Adipocyte (in vitro differentiated cells): ENCODE measurements around the gene FZD1.

Experiments
- DNase-seq: peaks from one replicate; pipeline ENCODE4 v3.0.0-alpha.2; 2015; ENCODE audit warnings: low read depth
- H3K27me3 ChIP-seq: replicated peaks from 2 replicates; pipeline ENCODE4 v1.7.0; 2013; ENCODE audit warnings: mild to moderate bottlenecking, low read length, moderate library complexity; ENCODE audit not compliant: control insufficient read depth, insufficient read depth
- H3K36me3 ChIP-seq: 2 replicates; pipeline ENCODE4 v1.7.0; 2013; ENCODE audit warnings: low read length, mild to moderate bottlenecking, moderate library complexity; ENCODE audit not compliant: control insufficient read depth, insufficient read depth, severe bottlenecking
- H3K4me1 ChIP-seq: 2 replicates; pipeline ENCODE4 v1.7.0; 2013; ENCODE audit warnings: mild to moderate bottlenecking, low read length, moderate library complexity; ENCODE audit not compliant: control insufficient read depth, insufficient read depth
- H3K4me3 ChIP-seq: 2 replicates; pipeline ENCODE4 v1.7.0; 2013; ENCODE audit warnings: mild to moderate bottlenecking, low read length, moderate library complexity
- H3K9ac ChIP-seq: 2 replicates; pipeline ENCODE4 v1.7.0; 2013; ENCODE audit warnings: mild to moderate bottlenecking, low read length, moderate library complexity
- H3K9me3 ChIP-seq: 2 replicates; pipeline ENCODE4 v1.7.0; 2013; ENCODE audit warnings: mild to moderate bottlenecking, low read length, moderate library complexity; ENCODE audit not compliant: control insufficient read depth

Gene FZD1

DNA sequence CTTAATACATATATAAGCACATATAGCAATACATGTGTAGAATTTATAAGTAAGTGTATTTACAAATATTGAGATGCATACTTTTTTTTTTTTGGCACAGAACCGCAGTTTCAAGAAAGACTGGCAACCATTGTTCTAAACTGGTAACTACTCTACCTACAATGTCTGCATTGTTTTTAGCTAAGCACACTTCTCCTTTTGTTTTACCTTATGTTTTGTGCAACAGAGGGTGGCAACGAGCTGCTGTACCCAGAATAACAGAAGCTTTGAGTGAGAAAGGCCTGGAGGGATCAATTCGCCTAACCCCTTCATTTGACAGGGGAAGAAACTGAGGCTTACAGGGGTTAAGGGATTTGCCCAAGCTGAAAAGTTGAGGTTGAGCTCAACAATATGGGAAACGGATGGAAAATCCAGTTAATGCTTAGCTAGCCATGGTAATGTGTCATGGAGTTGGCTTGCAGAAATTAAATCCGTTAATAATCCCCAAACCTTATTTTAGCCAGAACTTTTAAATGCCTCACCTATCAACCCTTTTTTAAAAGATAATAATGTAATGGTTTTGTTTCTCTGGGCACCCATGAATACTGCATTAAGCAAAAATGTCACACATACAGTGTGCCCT is 25.5 kb downstream of the FZD1 start:
- H3K27me3 ChIP-seq = no peaks in the 10 kb centered on the region
- no peaks in the 10 kb centered on the region for H3K36me3 ChIP-seq
- no peak for DNase-seq
- no peak overlapping the region for H3K4me3 ChIP-seq
- peaks cover 21% of the 10 kb centered on the region for H3K4me1 ChIP-seq
- no peak overlapping the region for H3K9ac ChIP-seq
- no peaks in the 10 kb centered on the region for H3K9me3 ChIP-seq

DNA sequence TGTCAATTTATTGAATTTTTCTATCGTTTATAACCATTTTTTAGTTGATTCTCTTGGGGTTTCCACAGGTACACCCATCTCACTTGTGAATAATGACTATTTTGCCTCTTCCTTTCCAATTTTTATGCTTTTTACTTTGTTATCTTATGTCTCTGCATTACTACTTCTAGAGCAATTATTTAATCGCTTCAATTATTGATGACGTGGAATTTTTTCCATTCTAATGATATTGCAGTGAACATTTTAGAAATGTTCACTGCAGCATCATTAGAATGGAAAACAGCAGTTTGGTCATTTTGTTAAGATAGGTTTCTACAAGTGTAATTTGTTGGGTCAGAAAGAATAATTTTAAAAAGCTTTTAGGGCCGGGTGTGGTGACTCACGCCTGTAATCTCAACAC is 27.1 kb downstream of the FZD1 start:
- Histone ChIP-seq H3K27me3 (no peaks in the 10 kb centered on the region), H3K4me3 (no peak overlapping the region), H3K36me3 (no peaks in the 10 kb centered on the region), H3K9me3 (no peaks in the 10 kb centered on the region), H3K9ac (no peak overlapping the region), H3K4me1 (peaks cover 10% of the 10 kb centered on the region)
- DNase-seq = no peak

DNA sequence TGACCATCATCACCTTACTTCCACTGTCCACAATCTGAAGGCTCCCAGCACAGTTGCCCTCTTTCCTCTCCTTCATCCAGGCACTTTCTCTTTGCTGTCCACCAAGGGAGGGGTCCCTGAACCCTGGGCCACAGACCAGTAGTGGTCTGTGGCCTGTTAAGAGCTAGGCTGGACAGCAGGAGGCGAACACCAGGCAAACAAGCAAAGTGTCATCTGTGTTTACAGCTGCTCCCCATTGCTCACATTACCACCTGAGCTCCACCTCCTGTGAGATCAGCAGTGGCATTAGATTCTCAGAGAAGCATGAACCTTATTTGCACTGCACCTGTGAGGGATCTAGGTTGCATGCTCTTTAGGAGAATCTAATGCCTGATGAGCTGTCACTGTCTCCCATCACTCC is 27.7 kb downstream of the FZD1 start:
- no peaks in the 10 kb centered on the region for H3K27me3 ChIP-seq
- no peak for DNase-seq
- no peaks in the 10 kb centered on the region for H3K9me3 ChIP-seq
- H3K4me1 ChIP-seq = peaks cover 10% of the 10 kb centered on the region
- H3K36me3 ChIP-seq = no peaks in the 10 kb centered on the region
- no peak overlapping the region for H3K9ac ChIP-seq
- H3K4me3 ChIP-seq = no peak overlapping the region

DNA sequence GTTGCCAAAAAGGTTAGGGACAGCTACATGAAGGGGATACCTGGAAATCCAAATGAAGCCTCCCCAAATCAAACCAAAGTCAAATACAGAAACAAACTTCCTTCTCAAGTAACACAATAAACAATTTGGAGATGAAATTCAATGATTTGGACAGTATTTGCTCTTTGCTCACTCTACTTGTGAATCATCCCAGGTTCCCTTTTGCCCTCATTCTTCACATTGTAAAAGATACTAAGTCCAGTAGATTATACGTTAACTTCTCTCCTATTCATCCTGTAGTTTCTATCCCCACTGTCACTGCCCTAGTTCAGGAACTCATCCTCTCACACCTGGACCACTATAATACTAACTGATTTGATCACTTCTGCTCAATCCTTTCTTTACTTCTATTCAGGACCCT is 28.3 kb downstream of the FZD1 start:
- Histone ChIP-seq H3K9me3 (no peaks in the 10 kb centered on the region), H3K4me3 (no peak overlapping the region), H3K4me1 (peaks cover 5% of the 10 kb centered on the region), H3K36me3 (no peaks in the 10 kb centered on the region), H3K9ac (no peak overlapping the region), H3K27me3 (no peaks in the 10 kb centered on the region)
- DNase-seq = no peak

DNA sequence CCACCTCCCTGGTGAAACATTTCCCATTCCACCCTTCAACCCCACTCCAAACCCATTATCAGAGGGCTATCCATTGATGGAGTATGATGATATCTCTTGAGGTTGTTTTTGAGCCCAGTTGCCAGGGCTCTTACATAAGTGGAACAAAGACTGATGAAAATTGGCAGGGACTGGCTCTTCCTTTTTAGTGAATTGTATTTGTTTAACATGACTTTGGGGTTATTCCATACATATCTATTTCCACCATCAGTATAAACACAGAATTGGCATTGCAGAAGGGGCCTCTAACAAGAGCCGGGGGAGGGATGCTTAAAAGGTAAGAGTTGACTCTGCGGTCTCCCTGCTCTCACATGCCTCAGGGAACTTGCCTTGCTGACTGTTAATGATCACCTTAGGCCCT is 28.9 kb downstream of the FZD1 start:
- Histone ChIP-seq H3K4me3 (no peak overlapping the region), H3K9ac (no peak overlapping the region), H3K9me3 (no peaks in the 10 kb centered on the region), H3K27me3 (no peaks in the 10 kb centered on the region), H3K36me3 (no peaks in the 10 kb centered on the region), H3K4me1 (no peaks in the 10 kb centered on the region)
- no peak for DNase-seq

DNA sequence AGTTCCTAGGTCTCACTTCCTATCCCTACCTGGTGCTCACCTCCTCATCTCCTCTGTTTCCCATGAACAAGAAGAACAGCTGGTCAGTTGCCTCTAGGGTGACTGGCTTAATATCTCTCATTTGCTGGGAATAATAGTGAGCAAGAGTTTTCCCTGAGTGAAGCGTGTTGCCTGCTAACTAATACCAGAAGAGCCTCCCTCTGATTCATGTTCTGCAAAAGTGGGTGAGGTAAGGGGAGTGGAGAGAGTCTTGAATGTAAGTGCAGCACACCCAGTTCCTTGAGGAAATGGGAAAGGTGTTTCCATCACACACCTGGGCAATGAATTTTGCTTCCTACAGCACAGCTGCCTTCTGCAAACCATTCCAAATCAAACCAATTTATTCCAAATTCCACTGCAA is 29.6 kb downstream of the FZD1 start:
- Histone ChIP-seq H3K27me3 (no peaks in the 10 kb centered on the region), H3K4me1 (no peaks in the 10 kb centered on the region), H3K4me3 (no peak overlapping the region), H3K9ac (no peak overlapping the region), H3K9me3 (no peaks in the 10 kb centered on the region), H3K36me3 (no peaks in the 10 kb centered on the region)
- DNase-seq = no peak

DNA sequence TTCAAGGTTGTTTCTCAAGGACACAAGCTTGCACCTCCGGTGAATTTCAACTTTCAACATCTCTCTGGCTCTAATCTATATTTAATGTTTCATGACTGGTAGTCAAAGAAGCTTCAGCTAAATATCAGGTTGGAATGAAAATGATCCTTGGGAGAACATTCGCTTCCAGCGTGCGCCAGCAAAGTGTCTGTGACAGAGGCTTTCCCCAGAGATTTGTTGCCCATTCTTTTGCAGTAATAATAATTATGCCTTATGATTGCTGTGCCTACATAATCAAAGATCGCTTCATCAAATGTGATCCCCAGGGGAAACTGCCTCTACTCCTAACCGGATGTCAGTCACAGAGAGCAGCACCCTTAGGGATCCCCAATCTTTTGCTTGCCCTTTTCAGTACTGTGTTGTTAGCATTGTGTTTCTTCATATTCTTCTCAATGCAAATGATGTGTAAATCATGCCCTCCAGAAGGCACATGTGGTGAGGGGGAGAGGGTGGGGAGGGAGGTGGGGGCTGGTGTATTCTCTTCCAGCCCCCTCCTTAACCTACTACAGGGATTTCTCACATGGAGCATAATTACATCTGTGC is 30.5 kb downstream of the FZD1 start:
- H3K4me3 ChIP-seq = no peak overlapping the region
- no peaks in the 10 kb centered on the region for H3K9me3 ChIP-seq
- no peak for DNase-seq
- H3K36me3 ChIP-seq = no peaks in the 10 kb centered on the region
- no peaks in the 10 kb centered on the region for H3K27me3 ChIP-seq
- H3K4me1 ChIP-seq = no peaks in the 10 kb centered on the region
- H3K9ac ChIP-seq = no peak overlapping the region

DNA sequence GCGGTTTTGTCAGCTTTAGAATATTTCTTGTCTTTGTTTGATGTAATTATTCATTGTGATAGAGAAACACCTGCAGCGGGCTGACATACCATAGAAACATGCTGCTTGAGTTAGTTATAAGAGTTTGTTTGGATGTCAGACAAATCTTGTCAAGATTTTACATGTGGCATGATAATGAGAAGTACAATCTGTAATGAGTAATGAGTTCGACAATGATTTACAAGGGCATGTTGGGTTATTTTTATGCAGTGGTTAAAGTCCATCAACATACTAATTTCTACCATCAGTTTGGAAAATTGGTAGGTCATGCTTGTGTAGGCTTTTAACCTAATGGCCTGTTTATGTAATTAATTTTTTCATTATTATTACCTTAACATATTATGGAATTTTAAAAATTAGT is 31.3 kb downstream of the FZD1 start:
- Histone ChIP-seq H3K9me3 (no peaks in the 10 kb centered on the region), H3K36me3 (no peaks in the 10 kb centered on the region), H3K4me3 (no peak overlapping the region), H3K27me3 (no peaks in the 10 kb centered on the region), H3K9ac (no peak overlapping the region), H3K4me1 (no peaks in the 10 kb centered on the region)
- no peak for DNase-seq

DNA sequence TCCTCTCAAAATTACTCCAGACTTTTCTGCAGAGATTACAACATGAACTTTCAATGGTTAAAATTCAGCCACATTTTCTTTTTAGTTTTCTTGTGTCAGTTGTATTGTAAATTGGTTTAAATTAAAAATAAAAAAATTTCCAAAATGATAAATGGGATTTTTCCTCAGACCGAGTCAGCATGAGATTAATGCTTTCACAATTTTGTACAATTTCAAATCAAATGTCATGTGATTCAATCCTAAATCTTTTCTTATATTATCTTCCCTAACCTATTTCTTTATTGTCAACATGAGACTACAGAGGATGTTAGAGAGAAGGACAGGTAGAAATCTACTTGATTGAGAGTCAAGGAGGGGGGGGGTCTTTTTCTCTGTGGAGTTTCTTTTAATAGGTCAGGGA is 33.7 kb downstream of the FZD1 start:
- Histone ChIP-seq H3K4me1 (no peaks in the 10 kb centered on the region), H3K9ac (no peak overlapping the region), H3K27me3 (no peaks in the 10 kb centered on the region), H3K4me3 (no peak overlapping the region), H3K9me3 (no peaks in the 10 kb centered on the region), H3K36me3 (no peaks in the 10 kb centered on the region)
- DNase-seq = no peak

DNA sequence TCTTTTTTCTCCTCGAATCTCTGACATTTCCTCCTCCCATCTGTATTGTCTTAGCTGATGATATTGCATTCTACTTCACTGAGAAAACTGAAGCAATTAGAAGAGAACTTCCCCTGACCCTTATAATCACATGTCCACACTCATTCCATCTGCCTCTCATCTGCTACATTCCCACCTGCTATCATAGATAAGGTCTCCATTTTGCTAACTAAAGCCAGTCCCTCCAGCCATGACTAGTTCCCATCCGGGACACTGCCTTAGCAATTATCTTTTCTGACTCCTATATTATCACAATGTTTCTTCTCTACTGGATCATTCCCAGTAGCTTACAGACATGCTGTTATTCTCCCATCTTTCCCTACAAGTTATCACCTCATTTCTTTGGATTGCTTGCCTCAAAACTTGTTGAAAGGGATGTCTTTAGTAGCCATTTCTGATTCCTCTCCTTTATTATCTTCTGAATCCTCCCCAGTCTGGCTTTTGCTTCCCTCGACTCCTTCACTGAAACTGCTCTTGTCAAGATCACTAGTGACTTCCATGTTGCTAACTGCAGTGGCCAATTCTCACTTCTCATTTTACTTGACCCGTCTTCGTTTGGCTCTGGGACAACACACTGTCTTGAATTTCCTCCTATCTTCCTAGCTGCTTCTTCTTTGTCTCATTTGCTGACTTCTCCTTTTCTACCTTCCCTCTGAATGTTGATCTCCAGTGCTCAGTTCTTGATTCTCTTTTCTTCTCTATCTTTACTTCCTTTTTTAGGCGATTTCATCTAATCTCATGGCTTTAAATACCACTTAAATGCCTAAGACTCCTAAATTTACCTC is 35.9 kb downstream of the FZD1 start:
- H3K36me3 ChIP-seq = no peaks in the 10 kb centered on the region
- H3K27me3 ChIP-seq = no peaks in the 10 kb centered on the region
- DNase-seq = no peak
- H3K4me1 ChIP-seq = no peaks in the 10 kb centered on the region
- no peak overlapping the region for H3K4me3 ChIP-seq
- H3K9me3 ChIP-seq = no peaks in the 10 kb centered on the region
- no peak overlapping the region for H3K9ac ChIP-seq

DNA sequence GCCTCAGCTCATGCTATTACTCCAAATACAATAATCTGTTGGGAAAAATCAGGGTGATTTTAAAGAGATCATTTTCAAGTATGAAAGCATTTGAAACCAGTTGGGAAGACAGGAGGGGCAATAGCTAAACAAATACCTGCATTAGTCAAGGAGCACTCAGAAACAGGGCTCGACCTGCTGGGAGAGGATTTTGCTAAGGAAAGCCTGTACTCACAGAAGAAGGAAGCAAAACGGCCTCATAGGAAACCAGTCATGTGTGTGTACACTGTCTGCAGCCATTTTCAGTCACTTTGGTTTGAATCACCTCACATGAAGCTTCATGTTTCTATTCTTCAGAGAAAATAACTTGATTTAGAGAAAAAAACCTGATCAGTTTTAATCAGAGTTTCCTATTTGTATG is 38.6 kb downstream of the FZD1 start:
- Histone ChIP-seq H3K9me3 (peaks cover 1% of the 10 kb centered on the region), H3K4me3 (no peak overlapping the region), H3K4me1 (no peaks in the 10 kb centered on the region), H3K27me3 (no peaks in the 10 kb centered on the region), H3K9ac (no peak overlapping the region), H3K36me3 (no peaks in the 10 kb centered on the region)
- no peak for DNase-seq
